ENCODE measurements around the gene ADAMTS9.
A peak's percentile ranks its signal among the peaks of the same experiment; 100 is the strongest.

Gene ADAMTS9

DNA sequence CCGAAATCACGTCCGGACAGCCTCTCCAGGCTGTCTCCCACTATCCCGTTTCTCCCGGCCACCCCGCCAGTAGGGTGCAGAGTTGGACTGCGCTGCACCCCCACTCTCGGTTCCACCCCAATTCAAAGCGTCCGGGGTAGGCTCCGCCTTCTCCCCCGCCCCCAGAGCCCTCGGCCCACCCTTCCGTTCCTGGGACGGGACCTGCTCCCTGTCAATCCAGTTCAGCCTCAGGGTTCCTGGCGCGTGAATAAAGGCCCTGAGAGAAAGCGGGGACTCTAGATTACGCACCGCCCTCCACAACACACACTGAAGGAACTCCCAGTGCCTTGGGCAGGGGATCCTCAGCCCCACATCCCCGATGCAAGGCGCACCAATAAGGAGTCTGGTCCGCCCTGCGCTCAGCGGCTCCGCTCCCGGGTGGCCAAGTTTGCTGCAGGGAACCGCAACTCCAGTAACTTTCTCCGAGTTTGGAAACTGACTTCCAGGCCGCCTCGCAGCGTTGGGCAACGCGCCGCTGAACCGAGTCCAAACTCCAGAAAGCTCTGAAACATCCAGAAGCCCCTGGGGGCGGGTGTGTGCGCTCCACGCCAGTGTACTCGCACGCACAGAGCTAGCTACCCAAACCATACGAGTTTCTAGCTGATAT is 1.9 kb downstream of the ADAMTS9 start:
- peak; percentile 3 to 31 for DNase-seq

DNA sequence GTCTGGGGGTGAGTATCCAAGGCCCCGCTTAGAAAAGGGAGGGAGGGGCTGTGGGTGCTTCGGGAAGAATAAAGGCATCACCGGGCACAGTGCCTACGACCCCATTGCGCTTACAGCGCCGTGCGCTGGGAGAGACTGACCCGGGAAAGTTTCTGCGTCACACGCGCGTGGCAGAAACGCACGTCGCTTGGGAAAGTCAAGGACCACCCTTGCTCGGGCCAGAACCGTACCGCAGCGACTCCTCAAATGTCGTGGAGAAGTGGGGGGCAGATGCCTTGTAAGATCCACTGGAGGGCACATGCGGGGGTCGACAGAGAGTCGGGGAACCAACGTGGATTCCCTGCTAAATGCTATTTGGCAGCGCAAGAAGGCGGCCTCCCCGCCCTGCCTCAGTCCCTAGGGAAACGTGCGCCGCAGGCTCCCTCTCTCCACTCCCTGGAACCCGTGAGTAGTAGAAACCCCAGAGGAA is 2.4 kb downstream of the ADAMTS9 start:
- DNase-seq: no peak

DNA sequence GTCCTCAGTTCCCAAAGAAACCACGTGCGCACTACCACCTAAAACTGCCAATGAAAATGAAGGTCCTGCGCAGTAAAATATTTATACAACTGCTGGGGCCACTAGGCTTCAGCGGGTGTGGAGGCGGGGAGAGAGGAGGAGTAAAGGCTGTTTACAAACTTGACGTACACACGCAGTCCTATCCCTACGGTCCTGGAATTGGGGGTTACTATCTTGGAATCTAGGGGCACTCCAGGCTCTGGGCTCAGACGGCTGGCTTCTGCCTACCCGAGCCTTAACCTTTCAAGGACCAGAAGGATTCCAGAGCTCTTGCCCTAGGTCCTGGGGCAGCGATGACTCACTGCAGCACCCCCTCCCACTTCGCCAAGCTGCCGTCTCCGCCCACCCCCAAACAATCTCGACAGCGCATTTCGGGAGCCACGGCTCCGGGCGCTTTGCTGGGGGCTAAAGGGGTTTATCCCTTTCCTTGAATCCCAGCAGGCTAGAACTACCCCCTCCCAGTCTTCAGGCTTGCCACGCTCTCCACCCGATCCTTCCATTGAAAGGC is 3.0 kb downstream of the ADAMTS9 start:
- no peak for DNase-seq

DNA sequence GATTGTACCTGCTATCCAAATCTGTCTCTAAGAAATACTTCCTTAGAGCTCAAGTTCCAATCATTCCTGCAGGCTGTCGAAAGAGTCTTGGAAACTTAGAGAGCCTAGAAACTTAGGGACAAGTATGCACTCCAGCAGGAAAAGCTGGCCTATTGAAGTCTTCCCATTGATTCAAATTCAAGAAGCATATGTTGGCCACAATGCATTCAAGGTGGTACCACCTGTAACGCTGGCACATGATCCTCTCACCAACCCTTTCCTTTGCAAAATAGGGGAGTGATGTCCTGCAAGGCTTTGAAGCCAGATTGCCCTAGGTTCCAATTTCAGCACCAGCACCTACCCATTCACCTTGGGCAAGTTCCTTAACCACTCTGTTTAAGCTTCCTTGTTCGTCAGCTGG is 6.0 kb downstream of the ADAMTS9 start:
- no peak for DNase-seq

DNA sequence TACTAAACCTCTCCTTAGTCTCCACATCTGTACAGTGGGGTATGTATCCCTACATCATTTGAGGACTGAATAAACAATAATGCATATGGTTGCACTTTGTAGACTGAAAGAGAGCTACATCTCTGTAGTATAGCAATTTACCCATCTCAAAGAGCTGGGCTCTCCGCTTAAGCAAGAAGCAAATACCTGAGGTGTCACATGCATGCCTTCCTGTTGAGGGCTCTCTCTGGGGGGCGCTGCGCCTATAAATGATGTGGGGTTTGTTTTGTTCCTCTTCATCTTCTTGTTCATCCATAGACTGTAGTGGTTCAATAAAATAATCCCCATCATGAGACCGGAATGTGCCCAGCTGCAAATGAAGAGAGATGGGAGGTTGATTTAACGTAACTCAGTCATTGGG is 6.8 kb downstream of the ADAMTS9 start:
- DNase-seq: no peak

DNA sequence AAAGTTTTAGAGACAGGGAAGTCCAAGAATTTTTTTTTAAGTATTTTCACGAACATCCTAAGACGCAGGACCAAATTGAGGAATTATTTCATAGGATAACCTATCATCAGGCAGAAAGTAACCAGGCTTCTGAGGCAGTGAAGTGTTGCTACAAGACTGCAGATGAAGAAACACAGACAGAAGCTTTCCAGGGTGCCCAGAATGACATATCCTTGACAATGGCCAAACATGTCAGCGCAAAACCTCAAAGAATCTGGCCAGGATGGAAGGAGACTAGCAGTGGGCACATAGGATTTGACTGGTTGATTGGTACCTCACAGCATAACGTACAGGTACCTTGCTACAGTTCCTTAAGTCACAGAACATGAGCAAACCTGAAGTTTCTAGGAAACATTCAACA is 7.5 kb downstream of the ADAMTS9 start:
- DNase-seq: no peak

DNA sequence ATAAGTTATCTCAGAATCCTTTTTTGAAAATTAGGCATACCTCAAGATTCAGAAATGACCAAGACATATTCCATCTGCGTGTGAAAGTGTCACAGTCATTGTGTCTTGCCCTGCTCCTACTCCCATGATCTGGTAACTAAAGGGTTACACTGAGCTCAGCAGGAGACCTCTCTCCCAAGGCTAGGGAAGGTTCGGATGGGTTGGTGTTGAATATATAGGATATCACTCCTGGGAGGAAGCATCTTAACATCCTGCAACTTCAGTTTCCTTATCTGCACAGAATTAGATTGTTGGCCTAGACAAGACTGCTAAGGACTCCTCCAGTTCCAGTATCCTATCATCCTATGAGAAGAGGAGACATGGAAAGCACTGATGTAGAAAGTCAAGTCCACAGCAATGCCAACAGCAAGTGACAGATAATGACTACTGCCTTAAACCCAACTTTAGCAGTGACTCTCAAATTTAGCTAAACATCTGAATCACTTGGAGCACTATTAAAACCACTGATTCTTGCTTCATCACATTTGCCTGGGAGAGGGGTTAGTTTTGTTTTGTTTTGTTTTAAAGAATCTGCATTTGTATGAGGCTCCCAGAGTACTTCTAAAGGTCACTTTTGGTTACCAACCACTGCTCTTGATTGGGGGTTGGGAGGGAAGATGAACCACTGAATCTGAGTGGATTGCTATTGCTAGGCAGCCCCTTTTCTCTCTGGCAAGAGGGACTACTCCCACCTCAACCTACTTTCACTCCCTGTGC is 9.7 kb downstream of the ADAMTS9 start:
- no peak for DNase-seq

GRCh38 chr3:64676831-64677230 is 11.0 kb downstream of the ADAMTS9 start:
- no peak for DNase-seq

GRCh38 chr3:64675687-64676247 is 12.0 kb downstream of the ADAMTS9 start:
- no peak for DNase-seq

GRCh38 chr3:64674591-64675076 is 13.2 kb downstream of the ADAMTS9 start:
- DNase-seq: no peak

DNA sequence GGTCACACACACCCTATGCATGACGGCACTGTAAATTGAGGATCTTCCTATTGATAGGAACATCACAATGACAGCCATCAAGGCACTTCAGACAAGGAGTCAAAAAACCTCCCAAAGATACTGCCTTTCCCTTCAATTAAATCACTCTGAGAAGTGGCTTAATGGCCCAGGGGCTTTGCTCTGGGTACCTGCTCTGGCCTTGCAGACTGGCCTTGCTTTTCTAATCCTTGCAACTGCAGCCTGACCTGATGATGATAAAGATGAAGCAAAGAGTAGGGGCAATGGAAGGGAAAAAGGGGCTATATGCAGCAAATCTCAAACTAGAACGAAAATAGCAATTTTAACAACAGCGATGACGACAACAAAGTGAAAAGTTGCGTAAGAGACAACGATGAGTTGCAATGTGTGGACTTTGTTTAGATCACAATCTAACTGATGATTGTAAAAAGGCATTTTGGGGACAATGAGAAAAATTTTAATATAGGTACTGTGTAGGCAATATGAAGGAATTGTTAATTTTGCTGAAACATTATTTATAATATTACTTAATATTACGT is 14.6 kb downstream of the ADAMTS9 start:
- no peak for DNase-seq

DNA sequence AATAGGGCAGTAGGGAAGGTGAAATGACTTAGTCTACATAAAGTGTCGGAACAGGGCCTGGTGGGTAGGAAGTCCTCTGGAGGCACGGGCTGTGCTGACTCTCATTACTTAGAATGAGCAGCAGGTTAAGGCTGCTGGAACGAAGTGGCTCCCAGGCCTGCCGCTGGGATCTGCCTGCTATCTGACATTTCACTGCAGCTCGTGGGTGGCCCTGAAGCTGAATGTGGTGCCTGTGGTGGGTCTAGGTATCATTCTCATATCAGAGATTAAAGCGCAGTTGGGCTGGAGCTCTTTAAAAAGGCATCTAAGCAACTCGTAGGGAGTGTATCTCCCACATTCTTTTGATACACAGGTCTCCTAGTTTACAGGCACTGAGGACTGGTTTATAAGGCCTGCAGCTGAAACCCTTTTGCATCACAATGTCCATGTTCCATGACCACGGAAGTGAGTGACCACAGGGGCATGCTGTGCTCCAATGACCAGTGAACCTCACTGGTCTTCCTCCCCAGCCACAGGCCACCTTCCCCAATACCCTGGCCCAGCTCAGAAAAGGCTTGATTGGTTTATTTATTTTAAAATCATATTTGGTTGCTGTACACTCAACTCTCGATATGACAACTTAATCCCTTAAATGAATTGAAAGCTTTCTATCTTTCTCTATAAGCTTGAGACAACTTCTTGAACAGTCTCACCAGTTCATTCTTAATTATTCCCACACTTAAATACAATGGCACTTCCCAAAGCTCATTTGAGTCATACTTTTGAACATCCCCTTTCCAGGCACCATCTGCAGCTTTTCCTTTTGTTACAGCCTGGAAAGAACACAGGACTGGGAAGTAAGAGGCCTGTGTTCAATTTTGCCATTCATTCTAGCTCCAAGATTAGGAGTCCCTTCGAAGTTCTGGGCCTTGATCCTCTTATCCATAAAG is 19.0 kb downstream of the ADAMTS9 start:
- DNase-seq: no peak

- no peak for DNase-seq
These were observed 19.8 kb downstream of the ADAMTS9 start for GRCh38 chr3:64667887-64668581.

DNA sequence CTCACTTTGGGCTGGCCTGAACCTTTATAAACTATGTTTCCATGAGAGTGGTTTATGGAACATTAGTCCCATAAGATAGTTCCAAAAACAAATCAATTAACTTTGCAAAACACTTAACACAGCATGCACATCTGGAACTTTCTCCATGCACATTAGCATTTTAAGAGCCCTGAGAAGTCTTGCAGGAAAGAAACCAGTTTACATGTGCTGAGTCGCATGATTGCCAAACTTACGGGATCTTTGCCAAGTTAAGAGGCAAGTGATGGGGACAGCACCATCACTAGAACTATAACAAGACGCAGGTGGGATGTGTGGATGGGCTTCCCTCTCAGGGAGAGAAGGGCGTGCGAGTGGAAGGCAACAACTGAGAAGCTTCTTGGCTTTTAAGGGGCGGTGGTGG is 20.7 kb downstream of the ADAMTS9 start:
- no peak for DNase-seq

GRCh38 chr3:64666171-64666588 is 21.6 kb downstream of the ADAMTS9 start:
- DNase-seq: no peak

- no peak for DNase-seq
These were observed 23.4 kb downstream of the ADAMTS9 start for GRCh38 chr3:64664397-64664796.

GRCh38 chr3:64659617-64659978 is 28.2 kb downstream of the ADAMTS9 start:
- DNase-seq: no peak

- no peak for DNase-seq
These were observed 29.8 kb downstream of the ADAMTS9 start for GRCh38 chr3:64658001-64658400.

DNA sequence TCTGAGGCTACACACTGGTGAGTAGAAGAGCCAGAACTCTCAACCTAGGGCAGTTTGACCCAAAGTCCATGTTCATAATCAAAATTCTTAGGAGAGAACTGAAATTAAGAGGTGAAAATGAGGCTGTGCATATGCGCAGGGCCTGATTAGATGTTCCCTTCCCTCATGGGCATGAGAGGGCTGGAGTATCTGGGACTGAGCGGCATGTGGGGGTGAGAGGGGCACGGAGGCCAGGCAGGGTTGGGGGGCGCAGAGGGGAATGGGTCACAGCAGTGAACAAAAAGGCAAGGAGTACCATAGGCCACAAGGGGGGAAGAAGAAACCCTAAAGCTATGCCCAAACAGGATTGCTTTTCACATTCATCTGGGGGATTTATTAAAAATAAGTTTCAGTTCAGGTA is 31.3 kb downstream of the ADAMTS9 start:
- no peak for DNase-seq

GRCh38 chr3:64655160-64655559 is 32.6 kb downstream of the ADAMTS9 start:
- DNase-seq: no peak

DNA sequence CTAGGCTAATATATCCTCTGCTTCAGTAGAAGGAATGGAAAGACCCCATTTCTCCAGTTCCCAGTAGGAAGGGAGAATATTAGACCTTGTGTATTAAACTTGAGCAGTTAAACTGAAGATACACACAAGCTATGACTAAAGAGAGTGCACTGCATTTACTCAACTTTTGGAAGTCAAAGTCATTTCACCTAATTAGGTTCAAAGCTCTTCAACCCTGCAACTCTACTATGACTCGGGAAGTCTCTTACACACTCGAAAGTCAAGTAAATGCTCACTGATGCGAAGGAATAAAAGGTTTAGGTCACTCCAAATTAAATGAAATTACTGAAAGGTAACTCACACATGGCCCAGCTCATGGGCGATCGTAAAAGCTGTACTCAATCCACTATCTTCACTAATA is 33.8 kb downstream of the ADAMTS9 start:
- DNase-seq: no peak

DNA sequence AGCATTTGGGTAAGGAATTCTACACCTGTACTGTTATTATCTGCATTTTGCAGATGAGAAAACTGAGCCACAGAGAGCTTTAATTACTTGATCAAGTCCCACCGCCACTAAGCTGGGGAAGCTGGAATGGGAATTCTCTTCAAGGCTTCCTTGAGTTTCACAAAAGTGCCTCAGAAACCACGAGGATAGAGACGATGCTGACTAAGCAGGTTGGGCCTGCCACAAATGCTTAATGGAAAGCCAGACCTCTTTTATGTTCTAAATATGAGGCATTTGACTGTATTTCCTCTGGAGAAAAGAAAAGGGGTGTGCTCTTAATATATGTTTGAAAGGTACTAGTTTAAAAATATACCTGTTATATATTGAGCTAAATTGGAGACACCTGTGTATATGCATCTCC is 34.7 kb downstream of the ADAMTS9 start:
- DNase-seq: no peak
